OCI-LY7 (cell line): ENCODE data around the gene SPRR1A.

ENCODE experiments used
- EZH2phosphoT487 ChIP-seq: fragments of 200-600 bp; sonication (generic); IDR thresholded peaks from 2 replicates; pipeline ENCODE4 v1.6.1; 2018; ENCODE audit warnings: low read depth, borderline replicate concordance, mild to moderate bottlenecking, mixed run types, antibody characterized with exemption, low read length, moderate library complexity, mixed read lengths
- TF ChIP-seq, protein P1 (sequence below): fragments of 200-600 bp; sonication (generic); conservative IDR thresholded peaks from 2 replicates; pipeline ENCODE4 v1.5.1; 2014; ENCODE audit warnings: mild to moderate bottlenecking, antibody characterized with exemption, low read length, moderate library complexity, mixed read lengths

DNA sequence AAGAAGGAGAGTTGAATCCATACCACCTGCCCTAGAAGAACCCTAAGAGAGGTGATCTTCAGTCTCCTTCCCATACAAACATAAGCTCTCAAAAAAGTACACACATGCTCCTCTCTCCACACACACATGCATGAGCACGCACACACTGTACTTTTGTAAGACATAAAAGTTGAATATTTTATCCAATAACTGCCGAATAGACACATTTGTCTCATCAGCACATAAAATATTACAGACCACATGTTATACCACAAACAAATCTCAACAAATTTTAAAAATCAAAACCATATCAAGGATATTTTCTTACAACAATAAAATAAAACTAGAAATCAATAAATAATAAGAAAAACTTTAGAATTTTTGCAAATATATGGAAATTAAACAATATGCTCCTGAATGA is 2.7 kb downstream of the SPRR1A start:
- TF ChIP-seq, protein P1, sequence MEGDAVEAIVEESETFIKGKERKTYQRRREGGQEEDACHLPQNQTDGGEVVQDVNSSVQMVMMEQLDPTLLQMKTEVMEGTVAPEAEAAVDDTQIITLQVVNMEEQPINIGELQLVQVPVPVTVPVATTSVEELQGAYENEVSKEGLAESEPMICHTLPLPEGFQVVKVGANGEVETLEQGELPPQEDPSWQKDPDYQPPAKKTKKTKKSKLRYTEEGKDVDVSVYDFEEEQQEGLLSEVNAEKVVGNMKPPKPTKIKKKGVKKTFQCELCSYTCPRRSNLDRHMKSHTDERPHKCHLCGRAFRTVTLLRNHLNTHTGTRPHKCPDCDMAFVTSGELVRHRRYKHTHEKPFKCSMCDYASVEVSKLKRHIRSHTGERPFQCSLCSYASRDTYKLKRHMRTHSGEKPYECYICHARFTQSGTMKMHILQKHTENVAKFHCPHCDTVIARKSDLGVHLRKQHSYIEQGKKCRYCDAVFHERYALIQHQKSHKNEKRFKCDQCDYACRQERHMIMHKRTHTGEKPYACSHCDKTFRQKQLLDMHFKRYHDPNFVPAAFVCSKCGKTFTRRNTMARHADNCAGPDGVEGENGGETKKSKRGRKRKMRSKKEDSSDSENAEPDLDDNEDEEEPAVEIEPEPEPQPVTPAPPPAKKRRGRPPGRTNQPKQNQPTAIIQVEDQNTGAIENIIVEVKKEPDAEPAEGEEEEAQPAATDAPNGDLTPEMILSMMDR: no peak
- no peak for TF ChIP-seq EZH2phosphoT487
